CD4-positive, alpha-beta memory T cell (primary cell): Measurements from ENCODE around the gene CTLA4. TPM values are rescaled to one million over a fixed set of nuclear protein-coding genes. Genes with fewer than 3 reads are reported as not detected.

Source experiments
- CTCF ChIA-PET: fragments of 350-600 bp; sonication (Branson Sonifier 250); formaldehyde crosslinking; loops from one replicate; lab custom pipeline; 2021; ENCODE audit warnings: inconsistent platforms; ENCODE audit not compliant: partially characterized antibody; lab: Charles Lee
- POLR2A ChIA-PET: fragments of 350-600 bp; sonication (Branson Sonifier 250); formaldehyde crosslinking; loops from one replicate; lab custom pipeline; 2021; ENCODE audit not compliant: partially characterized antibody; lab: Charles Lee
- DNase-seq, 5 donors: peaks; one replicate each; pipeline versions ENCODE4 v3.0.0 to v3.0.0-alpha.2; 2020 to 2022; ENCODE audit warnings: mixed read lengths in 1 of 5
- H3K27ac ChIP-seq: one replicate; pipeline ENCODE4 v1.7.0; 2013; ENCODE audit warnings: low read depth, low read length
- H3K27me3 ChIP-seq: 2 replicates; pipeline ENCODE4 v1.7.0; 2013; ENCODE audit warnings: mild to moderate bottlenecking, low read length, moderate library complexity; ENCODE audit not compliant: insufficient read depth
- H3K36me3 ChIP-seq: 2 replicates; pipeline ENCODE4 v1.7.0; 2013; ENCODE audit warnings: mild to moderate bottlenecking, low read length, moderate library complexity; ENCODE audit not compliant: insufficient read depth
- H3K4me1 ChIP-seq: 2 replicates; pipeline ENCODE4 v1.7.0; 2013; ENCODE audit warnings: mild to moderate bottlenecking, low read length, moderate library complexity; ENCODE audit not compliant: insufficient read depth
- H3K4me3 ChIP-seq, 2 donors: one replicate each; pipeline ENCODE4 v1.7.0; 2013; ENCODE audit warnings: low read length in 2 of 2, mild to moderate bottlenecking in 1 of 2
- H3K9me3 ChIP-seq, 2 donors: one replicate each; pipeline ENCODE4 v1.7.0; 2013; ENCODE audit warnings: low read length in 2 of 2, control low read depth in 1 of 2; ENCODE audit not compliant: control insufficient read depth in 1 of 2
- H3K27ac Mint-ChIP-seq, 7 donors: one replicate each; pipeline ENCODE4 v1.8.0; 2020 to 2021; ENCODE audit warnings: mixed read lengths in 7 of 7, mild to moderate bottlenecking in 6 of 7, inconsistent platforms in 3 of 7, moderate library complexity in 3 of 7
- H3K27me3 Mint-ChIP-seq, 2 donors: one replicate each; pipeline ENCODE4 v1.8.0; 2020 to 2021; ENCODE audit warnings: mixed read lengths in 2 of 2
- H3K36me3 Mint-ChIP-seq, 2 donors: one replicate each; pipeline ENCODE4 v1.8.0; 2020 to 2021; ENCODE audit warnings: mixed read lengths in 2 of 2, inconsistent platforms in 1 of 2, mild to moderate bottlenecking in 1 of 2
- H3K4me1 Mint-ChIP-seq, 4 donors: one replicate each; pipeline ENCODE4 v1.8.0; 2020 to 2021; ENCODE audit warnings: mixed read lengths in 4 of 4, mild to moderate bottlenecking in 1 of 4
- H3K4me3 Mint-ChIP-seq, 8 donors: one replicate each; pipeline ENCODE4 v1.8.0; 2020 to 2021; ENCODE audit warnings: mixed read lengths in 8 of 8, mild to moderate bottlenecking in 7 of 8, moderate library complexity in 6 of 8, inconsistent platforms in 3 of 8
- H3K9me3 Mint-ChIP-seq, 8 donors: one replicate each; pipeline ENCODE4 v1.8.0; 2020 to 2021; ENCODE audit warnings: mixed read lengths in 8 of 8, mild to moderate bottlenecking in 5 of 8, inconsistent platforms in 3 of 8, moderate library complexity in 1 of 8
- intact Hi-C: fragments of 100-400 bp; cut with micrococcal nuclease; formaldehyde crosslinking; loops from one replicate; pipeline ENCODE4 v1.15.1; 2023
- polyA plus RNA-seq, 2 donors: library from polyadenylated mRNA; unstranded; fragments of 300-500 nt; fragmentation: Illumina TruSeq; gene quantifications; one replicate each; pipeline ENCODE4 v1.2.3, GENCODE V29; 2021
- total RNA-seq, 2 experiments: library from RNA; stranded (reverse); gene quantifications; one replicate each; pipeline ENCODE4 v1.2.3, GENCODE V29; 2021

Gene CTLA4
- total and polyA plus RNA-seq, 4 experiments from 2014 or later: 7.6 to 20.4 (median 13.7) TPM

GRCh38 chr2:203840655-203841205 lies 26.8 kb upstream of the CTLA4 start:
- no peaks in the 10 kb centered on the region for H3K27me3 ChIP-seq
- H3K4me1 ChIP-seq: no peaks in the 10 kb centered on the region
- DNase-seq: no peak
- H3K36me3 ChIP-seq: no peaks in the 10 kb centered on the region
- H3K27me3 Mint-ChIP-seq: no peaks in the 10 kb centered on the region
- no peaks in the 10 kb centered on the region for H3K9me3 Mint-ChIP-seq
- ChIA-PET CTCF (interaction anchor here (1.5 kb wide), 1 partner anchor 25 kb away, joined by 5 read pairs; no protein-coding TSS in a partner anchor), POLR2A (no interaction called here)
- H3K36me3 Mint-ChIP-seq: no peaks in the 10 kb centered on the region
- no peak overlapping the region for H3K4me3 ChIP-seq
- H3K27ac ChIP-seq: no peak overlapping the region
- no peak overlapping the region for H3K4me3 Mint-ChIP-seq
- no peak overlapping the region for H3K27ac Mint-ChIP-seq
- intact Hi-C loops: no loop called here
- no peaks in the 10 kb centered on the region for H3K9me3 ChIP-seq
- no peaks in the 10 kb centered on the region for H3K4me1 Mint-ChIP-seq

- Mint-ChIP-seq H3K27me3 (no peaks in the 10 kb centered on the region), H3K4me3 (no peak overlapping the region), H3K27ac (no peak overlapping the region), H3K4me1 (no peaks in the 10 kb centered on the region), H3K9me3 (no peaks in the 10 kb centered on the region), H3K36me3 (no peaks in the 10 kb centered on the region)
- ChIA-PET POLR2A (no interaction called here), CTCF (interaction anchor here (1.5 kb wide), 1 partner anchor 26 kb away, joined by 5 read pairs; no protein-coding TSS in a partner anchor)
- Histone ChIP-seq H3K27ac (no peak overlapping the region), H3K4me1 (no peaks in the 10 kb centered on the region), H3K36me3 (no peaks in the 10 kb centered on the region), H3K4me3 (no peak overlapping the region), H3K27me3 (no peaks in the 10 kb centered on the region), H3K9me3 (no peaks in the 10 kb centered on the region)
- intact Hi-C loops: no loop called here
- no peak for DNase-seq
These were observed 25.9 kb upstream of the CTLA4 start for GRCh38 chr2:203841654-203842053.

GRCh38 chr2:203842373-203842772 lies 25.2 kb upstream of the CTLA4 start:
- no peak overlapping the region for H3K27ac Mint-ChIP-seq
- H3K36me3 ChIP-seq: no peaks in the 10 kb centered on the region
- intact Hi-C loops: no loop called here
- no peaks in the 10 kb centered on the region for H3K27me3 ChIP-seq
- H3K9me3 ChIP-seq: no peaks in the 10 kb centered on the region
- no peak overlapping the region for H3K27ac ChIP-seq
- CTCF ChIA-PET: no interaction called here
- no peak for DNase-seq
- H3K9me3 Mint-ChIP-seq: no peaks in the 10 kb centered on the region
- POLR2A ChIA-PET: no interaction called here
- H3K4me3 ChIP-seq: no peak overlapping the region
- no peaks in the 10 kb centered on the region for H3K4me1 Mint-ChIP-seq
- no peaks in the 10 kb centered on the region for H3K4me1 ChIP-seq
- H3K36me3 Mint-ChIP-seq: no peaks in the 10 kb centered on the region
- no peaks in the 10 kb centered on the region for H3K27me3 Mint-ChIP-seq
- no peak overlapping the region for H3K4me3 Mint-ChIP-seq

GRCh38 chr2:203846490-203847105 lies 21.0 kb upstream of the CTLA4 start:
- Mint-ChIP-seq H3K4me3 (no peak overlapping the region), H3K9me3 (no peaks in the 10 kb centered on the region), H3K4me1 (peaks cover 0 to 11% (median under 1%) of the 10 kb centered on the region in 4 donors), H3K27ac (no peak overlapping the region), H3K27me3 (no peaks in the 10 kb centered on the region), H3K36me3 (peaks cover 0 to 3% of the 10 kb centered on the region in 2 donors)
- H3K36me3 ChIP-seq: no peaks in the 10 kb centered on the region
- H3K27me3 ChIP-seq: no peaks in the 10 kb centered on the region
- intact Hi-C loops: no loop called here
- H3K9me3 ChIP-seq: no peaks in the 10 kb centered on the region
- CTCF ChIA-PET: interaction anchor here (1.1 to 1.2 kb wide), 2 partner anchors 11 to 14 kb away, joined by 4 to 5 read pairs; no protein-coding TSS in a partner anchor
- no peaks in the 10 kb centered on the region for H3K4me1 ChIP-seq
- POLR2A ChIA-PET: interaction anchor here (1.3 kb wide), 1 partner anchor 11 kb away, joined by 3 read pairs; no protein-coding TSS in a partner anchor
- DNase-seq: no peak
- H3K27ac ChIP-seq: no peak overlapping the region
- no peak overlapping the region for H3K4me3 ChIP-seq

- peaks cover 0 to 3% of the 10 kb centered on the region in 2 donors for H3K36me3 Mint-ChIP-seq
- H3K27ac Mint-ChIP-seq: no peak overlapping the region
- no peaks in the 10 kb centered on the region for H3K9me3 Mint-ChIP-seq
- no peaks in the 10 kb centered on the region for H3K9me3 ChIP-seq
- H3K27me3 Mint-ChIP-seq: no peaks in the 10 kb centered on the region
- POLR2A ChIA-PET: interaction anchor here (9.6 kb wide), 1 partner anchor 23 kb away, joined by 213 read pairs; the partner anchor contains the start of gene CTLA4
- H3K4me3 ChIP-seq: no peak overlapping the region
- peaks cover 8% of the 10 kb centered on the region for H3K4me1 ChIP-seq
- H3K4me3 Mint-ChIP-seq: no peak overlapping the region
- intact Hi-C loops: no loop called here
- no peaks in the 10 kb centered on the region for H3K27me3 ChIP-seq
- DNase-seq: no peak
- no peaks in the 10 kb centered on the region for H3K36me3 ChIP-seq
- CTCF ChIA-PET: no interaction called here
- no peak overlapping the region for H3K27ac ChIP-seq
- H3K4me1 Mint-ChIP-seq: peaks cover 11 to 29% (median 14%) of the 10 kb centered on the region in 4 donors
These were observed 18.6 kb upstream of the CTLA4 start for GRCh38 chr2:203849010-203849409.

GRCh38 chr2:203852760-203853159 lies 14.8 kb upstream of the CTLA4 start:
- intact Hi-C loops: no loop called here
- no peak overlapping the region for H3K27ac ChIP-seq
- no peaks in the 10 kb centered on the region for H3K9me3 ChIP-seq
- Mint-ChIP-seq H3K36me3 (peaks cover 0 to under 1% of the 10 kb centered on the region in 2 donors), H3K4me3 (peak overlapping the region; percentile 18 to 74 (median 56)), H3K27me3 (no peaks in the 10 kb centered on the region), H3K9me3 (no peaks in the 10 kb centered on the region), H3K27ac (peak overlapping the region in 5 of 7 donors; percentile 43 to 80 (median 59)), H3K4me1 (peaks cover 26 to 59% (median 29%) of the 10 kb centered on the region in 4 donors)
- no peaks in the 10 kb centered on the region for H3K36me3 ChIP-seq
- no peak overlapping the region for H3K4me3 ChIP-seq
- POLR2A ChIA-PET: interaction anchor here (9.6 kb wide), 1 partner anchor 19 kb away, joined by 213 read pairs; the partner anchor contains the start of gene CTLA4
- no peaks in the 10 kb centered on the region for H3K27me3 ChIP-seq
- CTCF ChIA-PET: interaction anchor here (0.9 kb wide), 1 partner anchor 16 kb away, joined by 3 read pairs; no protein-coding TSS in a partner anchor
- H3K4me1 ChIP-seq: peaks cover 32% of the 10 kb centered on the region
- no peak for DNase-seq

GRCh38 chr2:203853271-203853670 lies 14.3 kb upstream of the CTLA4 start:
- H3K36me3 Mint-ChIP-seq: no peaks in the 10 kb centered on the region
- peak overlapping the region; percentile 78 to 96 (median 92) for H3K27ac Mint-ChIP-seq
- intact Hi-C loops: no loop called here
- no peaks in the 10 kb centered on the region for H3K9me3 ChIP-seq
- H3K4me1 ChIP-seq: peaks cover 37% of the 10 kb centered on the region
- no peaks in the 10 kb centered on the region for H3K36me3 ChIP-seq
- H3K9me3 Mint-ChIP-seq: no peaks in the 10 kb centered on the region
- H3K4me3 Mint-ChIP-seq: peak overlapping the region; percentile 53 to 85 (median 82)
- no peak for DNase-seq
- peaks cover 29 to 65% (median 34%) of the 10 kb centered on the region in 4 donors for H3K4me1 Mint-ChIP-seq
- no peaks in the 10 kb centered on the region for H3K27me3 ChIP-seq
- H3K27me3 Mint-ChIP-seq: no peaks in the 10 kb centered on the region
- peak overlapping the region; percentile 50 for H3K27ac ChIP-seq
- ChIA-PET CTCF (interaction anchor here (0.9 to 1.7 kb wide), 5 partner anchors 14 to 75 kb away, joined by 3 to 5 read pairs (median 3); partner anchors contain the start of gene CTLA4), POLR2A (interaction anchor here (1.0 to 9.6 kb wide), 4 partner anchors 9 to 109 kb away, joined by 3 to 213 read pairs (median 4); partner anchors contain the start of gene CTLA4)
- H3K4me3 ChIP-seq: peak overlapping the region in 1 of 2 donors; percentile 42
